Measurements from ENCODE around the gene RTEL1. TPM values are rescaled to one million over a fixed set of nuclear protein-coding genes. Genes with fewer than 3 reads are reported as not detected.
"Not testable (repeated sequence)": the region's sequence is repeated elsewhere in the genome, so short reads cannot be mapped to it uniquely, and the experiment has no call there.

RTEL1 gene
- total RNA-seq, 1 donor from 2014 or later, result 34.1 TPM

DNA sequence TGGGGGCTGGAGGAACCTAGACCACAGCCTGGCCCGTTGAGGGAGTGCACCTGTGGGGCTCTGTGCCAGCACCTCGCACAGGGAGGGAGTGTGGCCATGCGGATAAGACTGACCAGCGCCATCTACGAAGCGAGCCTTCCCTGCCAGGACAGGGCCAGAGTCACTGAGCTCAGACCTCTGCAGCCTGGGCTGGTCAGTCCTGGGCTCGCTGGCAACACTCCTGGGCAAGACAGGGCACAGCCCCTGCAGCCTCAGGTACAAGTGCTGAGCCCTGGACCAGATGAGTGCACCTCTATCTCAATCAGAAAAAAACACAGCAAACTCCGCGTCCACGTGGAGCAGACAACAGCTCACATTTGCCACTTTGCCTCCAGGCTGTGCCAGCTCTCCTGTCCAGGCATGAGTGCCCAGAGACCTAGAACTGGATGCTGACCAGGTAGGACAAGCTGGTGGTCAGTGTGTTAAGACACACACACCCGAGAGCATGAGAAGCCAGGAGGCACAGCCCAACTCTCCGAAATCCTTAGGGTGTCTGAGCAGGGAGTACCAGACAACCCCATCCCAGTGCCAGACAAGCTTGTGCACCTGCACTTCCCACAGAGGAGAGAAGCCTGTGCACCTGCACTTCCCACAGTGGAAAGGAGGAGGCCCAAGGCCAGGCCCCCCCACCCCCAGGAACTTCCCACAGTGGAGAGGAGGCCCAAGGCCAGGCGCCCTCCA is 44.8 kb downstream of the RTEL1 start:
- intact Hi-C loops (cut with DNase I), result no loop called here
- ATAC-seq (no peak), DNase-seq (ENCODE audit: low spot score) (peak; percentile 61)

DNA sequence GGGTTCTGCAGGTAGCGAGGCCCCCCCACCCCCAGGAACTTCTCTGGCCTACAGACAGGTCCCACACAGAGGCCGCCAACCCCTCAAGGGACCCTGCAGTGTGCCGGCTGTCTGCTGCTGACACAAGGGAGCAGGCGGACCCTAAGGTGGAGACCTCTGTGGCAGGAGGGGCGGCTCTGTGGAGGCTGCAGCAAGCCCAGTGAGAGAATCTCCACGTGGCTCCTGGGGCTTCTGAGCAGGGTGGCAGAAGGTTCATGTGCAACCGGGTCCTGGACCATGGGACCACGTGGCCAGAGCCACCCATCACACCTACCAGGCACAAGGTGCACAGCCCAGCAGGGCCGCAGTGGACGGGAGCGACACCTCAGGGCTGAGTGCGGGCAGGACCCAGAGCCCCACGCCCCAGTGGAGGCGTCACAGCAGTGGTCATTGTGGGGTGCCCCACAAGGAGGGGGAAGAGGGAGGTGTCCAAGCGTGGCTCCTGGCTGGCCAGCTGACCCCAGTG is 45.4 kb downstream of the RTEL1 start:
- DNase-seq (ENCODE audit: low spot score) (peak; percentile 59), ATAC-seq (no peak)

DNA sequence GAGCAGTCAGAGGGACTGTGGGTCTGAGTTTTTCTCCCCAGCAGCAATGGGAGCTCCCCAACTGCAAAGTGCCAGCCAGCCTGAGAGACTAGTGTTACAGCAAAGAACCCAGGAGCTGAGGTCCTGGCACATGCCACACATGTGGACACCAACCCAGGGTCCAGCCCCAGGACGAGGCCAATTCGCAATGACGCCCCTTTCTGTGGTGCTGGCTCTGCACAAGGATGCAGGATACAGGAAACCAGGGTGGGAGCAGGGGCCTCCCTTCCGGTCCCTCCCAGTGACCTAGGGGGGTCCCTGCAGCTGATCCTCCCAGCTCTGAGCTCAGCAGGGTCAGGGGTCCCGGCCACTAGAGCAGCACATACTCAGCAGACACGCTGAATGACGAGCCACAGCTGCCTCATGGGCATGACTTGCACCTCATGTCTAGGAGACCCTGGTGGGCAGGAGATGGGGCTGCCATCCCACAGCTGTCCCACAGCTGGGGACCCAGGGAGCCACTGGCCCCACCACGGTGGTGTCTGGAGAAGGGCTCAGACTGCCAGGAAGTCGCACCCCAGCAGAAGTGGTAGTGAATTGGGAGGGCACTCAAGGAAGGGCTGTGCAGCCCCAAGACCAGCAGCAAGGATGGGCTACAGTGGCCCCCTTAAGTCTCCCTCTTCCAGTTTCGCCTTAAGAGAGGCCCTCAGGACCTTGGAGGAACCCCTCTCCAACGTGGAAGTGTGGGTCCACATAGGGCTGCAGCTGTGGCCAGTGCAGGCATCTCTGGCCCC is 46.0 kb downstream of the RTEL1 start:
- DNase-seq (ENCODE audit: low spot score), result peak; percentile 55
- intact Hi-C loops (cut with DNase I), result no loop called here
- no peak for ATAC-seq

More for the DNA sequence above, 45.4 kb downstream of the RTEL1 start:
- intact Hi-C loops (cut with DNase I), result no loop called here

- ATAC-seq (no peak), DNase-seq (ENCODE audit: low spot score) (peak; percentile 61)
- intact Hi-C loops (cut with DNase I), result no loop called here
Observed at GRCh38 chr20:63704749-63705117, 46.6 kb downstream of the RTEL1 start.

DNA sequence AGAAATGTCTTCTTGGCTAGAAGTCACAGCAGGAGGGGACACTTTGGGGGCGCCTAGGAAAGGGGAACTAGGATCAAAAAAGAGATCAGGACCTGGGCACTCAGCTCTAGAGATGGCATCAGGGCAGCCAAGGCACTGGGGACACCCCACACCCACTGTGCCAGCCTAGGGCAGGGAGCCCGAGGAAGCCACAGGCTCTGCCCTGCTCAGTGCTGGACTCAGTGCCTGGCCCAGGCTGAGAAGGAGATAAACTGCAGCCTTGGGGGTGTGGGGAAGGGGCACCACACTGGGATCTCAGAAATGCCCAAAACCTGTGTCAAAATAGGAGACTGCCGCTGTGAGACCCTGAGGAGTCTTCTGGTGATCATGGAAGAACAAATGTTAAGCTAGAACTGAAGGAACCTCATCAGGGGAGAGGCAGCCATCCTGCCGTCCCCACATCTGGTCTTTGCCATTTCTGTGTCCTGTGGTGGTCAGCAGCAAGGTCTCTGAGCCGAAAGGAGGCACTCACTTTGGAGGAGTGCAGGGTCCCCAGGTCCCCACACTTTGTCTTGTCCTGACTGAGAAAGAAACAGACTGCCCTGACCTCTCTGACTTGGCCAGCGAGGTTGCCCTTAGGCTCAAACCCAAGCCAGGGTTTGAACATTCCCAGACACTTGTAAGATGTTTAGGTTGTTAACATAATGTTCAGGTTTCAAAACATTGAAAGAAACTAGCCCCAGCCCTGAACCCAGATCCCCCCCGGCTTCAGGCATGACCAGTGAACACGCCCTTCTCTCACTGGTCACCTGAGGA is 47.3 kb downstream of the RTEL1 start:
- intact Hi-C loops (cut with DNase I), result no loop called here
- ATAC-seq, result no peak
- DNase-seq (ENCODE audit: low spot score), result peak; percentile 55

DNA sequence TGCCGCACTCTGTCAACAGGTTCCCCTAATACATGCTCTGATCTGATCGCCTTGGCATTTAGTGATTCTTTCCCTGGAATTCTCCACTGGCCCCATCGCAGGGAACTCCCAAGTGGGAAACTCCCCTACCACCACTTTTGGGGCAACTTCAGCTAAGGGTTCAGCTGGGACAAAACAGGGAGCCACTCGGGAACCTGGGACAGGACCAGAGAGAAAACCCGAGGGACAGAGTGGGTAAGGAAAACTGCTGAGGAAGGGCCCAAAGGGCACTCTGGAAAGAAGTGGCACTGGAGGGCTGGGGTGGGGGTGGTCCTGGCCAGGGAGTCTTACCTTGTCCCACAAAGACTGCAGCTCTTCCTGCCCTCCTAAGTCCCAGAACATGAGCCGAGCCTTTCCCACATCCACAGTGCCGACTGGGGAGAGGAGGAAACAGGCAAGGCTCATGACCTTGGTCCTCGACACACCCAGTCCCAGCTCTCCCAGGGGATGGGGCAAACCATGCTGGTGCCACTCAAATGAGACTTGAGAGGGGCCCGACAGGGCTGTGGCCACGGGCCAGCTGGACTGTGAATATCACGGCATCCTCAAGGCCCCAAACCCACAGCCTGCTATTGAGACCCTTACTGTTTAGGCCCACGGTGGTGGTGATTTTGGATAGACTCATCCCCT is 48.0 kb downstream of the RTEL1 start:
- ATAC-seq (no peak), DNase-seq (ENCODE audit: low spot score) (peak; percentile 55)
- intact Hi-C loops (cut with DNase I), result no loop called here

- peak; percentile 5 for ATAC-seq
- intact Hi-C loops (cut with DNase I), result no loop called here
- peak; percentile 72 for DNase-seq (ENCODE audit: low spot score)
Observed at GRCh38 chr20:63706852-63707557, 48.9 kb downstream of the RTEL1 start.

GRCh38 chr20:63707558-63708300 is 49.6 kb downstream of the RTEL1 start, which contains the start of the genes ARFRP1 and ZGPAT:
TSS of gene ARFRP1 (minus strand) at chr20:63707976. CDS start at chr20:63707091, 885 bp downstream.
TSS of gene ZGPAT (plus strand) at chr20:63708039. CDS start at chr20:63708581, 542 bp downstream.
- ATAC-seq (peak; percentile 95), DNase-seq (ENCODE audit: low spot score) (peak; percentile 94)
- intact Hi-C loops (cut with DNase I), result no loop called here

GRCh38 chr20:63708301-63709148 is 50.4 kb downstream of the RTEL1 start:
- ATAC-seq (no peak), DNase-seq (ENCODE audit: low spot score) (peak; percentile 63)
- intact Hi-C loops (cut with DNase I), result no loop called here

DNA sequence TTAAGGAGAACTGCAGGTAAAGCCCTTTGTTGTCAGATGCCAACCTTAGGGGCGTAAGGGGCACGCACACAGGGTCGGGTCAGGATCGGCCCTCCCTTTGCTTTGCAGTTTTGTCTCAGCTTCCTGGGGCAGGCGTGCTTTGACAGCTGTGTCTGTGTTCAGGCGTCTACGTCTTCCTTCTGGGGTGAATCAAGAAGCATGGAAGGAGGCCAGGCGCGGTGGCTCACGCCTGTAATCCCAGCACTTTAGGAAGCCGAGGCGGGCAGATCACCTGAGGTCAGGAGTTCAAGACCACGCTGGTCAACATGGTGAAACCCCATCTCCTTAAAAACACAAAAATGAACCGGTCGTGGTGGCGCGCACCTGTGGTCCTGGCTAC is 51.0 kb downstream of the RTEL1 start:
- ATAC-seq, result no peak
- intact Hi-C loops (cut with DNase I), result no loop called here
- peak; percentile 51 for DNase-seq (ENCODE audit: low spot score)

GRCh38 chr20:63711085-63711645 is 53.1 kb downstream of the RTEL1 start:
- intact Hi-C loops (cut with DNase I), result no loop called here
- peak; percentile 30 for DNase-seq (ENCODE audit: low spot score)
- no peak for ATAC-seq

GRCh38 chr20:63712191-63712590 is 54.1 kb downstream of the RTEL1 start:
- DNase-seq (ENCODE audit: low spot score) (no peak), ATAC-seq (no peak)
- intact Hi-C loops (cut with DNase I), result no loop called here

GRCh38 chr20:63714858-63715257 is 56.7 kb downstream of the RTEL1 start:
- no peak for ATAC-seq
- DNase-seq (ENCODE audit: low spot score), result peak; percentile 25
- intact Hi-C loops (cut with DNase I), result no loop called here

- ATAC-seq (no peak), DNase-seq (ENCODE audit: low spot score) (no peak)
- intact Hi-C loops (cut with DNase I), result no loop called here
Observed at GRCh38 chr20:63718996-63719395, 60.9 kb downstream of the RTEL1 start.

DNA sequence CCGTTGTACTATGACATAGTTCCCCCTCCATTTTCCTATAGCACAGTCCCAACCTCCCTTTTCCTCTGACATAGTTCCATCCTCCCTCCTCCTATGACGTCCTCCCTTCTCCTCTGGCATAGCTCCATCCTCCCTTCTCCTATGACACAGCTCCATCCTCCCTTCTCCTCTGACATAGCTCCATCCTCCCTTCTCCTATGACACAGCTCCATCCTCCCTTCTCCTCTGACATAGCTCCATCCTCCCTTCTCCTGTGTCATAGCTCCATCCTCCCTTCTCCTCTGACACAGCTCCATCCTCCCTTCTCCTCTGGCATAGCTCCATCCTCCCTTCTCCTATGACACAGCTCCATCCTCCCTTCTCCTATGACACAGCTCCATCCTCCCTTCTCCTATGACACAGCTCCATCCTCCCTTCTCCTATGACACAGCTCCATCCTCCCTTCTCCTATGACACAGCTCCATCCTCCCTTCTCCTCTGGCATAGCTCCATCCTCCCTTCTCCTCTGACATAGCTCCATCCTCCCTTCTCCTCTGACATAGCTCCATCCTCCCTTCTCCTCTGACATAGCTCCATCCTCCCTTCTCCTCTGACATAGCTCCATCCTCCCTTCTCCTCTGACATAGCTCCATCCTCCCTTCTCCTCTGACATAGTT is 65.0 kb downstream of the RTEL1 start:
- DNase-seq (ENCODE audit: low spot score); ATAC-seq; intact Hi-C loops (cut with DNase I): not testable (repeated sequence)

DNA sequence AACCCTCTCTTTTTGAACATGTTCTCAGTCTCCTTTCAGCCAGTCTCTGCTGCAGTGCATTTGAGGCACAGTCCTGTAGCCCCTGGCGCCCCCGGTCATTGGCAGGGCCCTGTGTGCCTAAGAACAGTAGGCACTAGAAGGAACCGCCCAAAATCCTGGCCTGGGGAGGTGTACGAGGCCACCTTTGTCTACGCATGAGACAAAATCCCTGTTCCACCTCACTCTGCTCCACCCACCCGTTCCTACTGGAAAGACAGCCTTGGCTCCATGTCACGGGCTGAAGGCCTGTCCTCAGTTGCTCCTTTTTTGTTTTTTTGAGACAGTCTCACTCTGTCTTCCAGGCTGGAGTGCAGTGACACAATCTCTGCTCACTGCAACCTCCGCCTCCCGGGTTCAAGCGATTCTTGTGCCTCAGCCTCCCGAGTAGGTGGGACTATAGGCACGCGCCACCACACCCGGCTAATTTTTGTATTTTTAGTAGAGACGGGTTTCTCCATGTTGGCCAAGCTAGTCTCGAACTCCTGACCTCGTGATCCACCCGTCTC is 72.1 kb downstream of the RTEL1 start:
- peak; percentile 49 for DNase-seq (ENCODE audit: low spot score)
- ATAC-seq; intact Hi-C loops (cut with DNase I): not testable (repeated sequence)
